GM23338 (cell line): ENCODE data around the gene NRF1. TPM values are rescaled to one million over a fixed set of nuclear protein-coding genes. Genes with fewer than 3 reads are reported as not detected.
"Not testable (repeated sequence)": the region's sequence is repeated elsewhere in the genome, so short reads cannot be mapped to it uniquely, and the experiment has no call there.

ENCODE experiments used
- ATAC-seq: fragments of 200-7000 bp; cut with Tn5 transposase; 3 replicates; pipeline ENCODE4 v1.9.1; 2020
- DNase-seq: peaks from one replicate; pipeline ENCODE4 v3.0.0-alpha.2; 2015; ENCODE audit warnings: low spot score
- H2AFZ ChIP-seq: fragments of 200-600 bp; sonication (generic); 2 replicates; pipeline ENCODE4 v1.8.0; 2016; ENCODE audit warnings: antibody characterized with exemption, mild to moderate bottlenecking, moderate library complexity
- H3F3A ChIP-seq: fragments of 200-600 bp; sonication (generic); replicated peaks from 2 replicates; pipeline ENCODE4 v1.8.0; 2017; ENCODE audit warnings: antibody characterized with exemption, mixed run types, low read depth
- H3K27ac ChIP-seq: fragments of 200-600 bp; sonication (generic); 2 replicates; pipeline ENCODE4 v1.6.1; 2016; ENCODE audit warnings: low read depth
- H3K27me3 ChIP-seq: fragments of 200-600 bp; sonication (generic); 2 replicates; pipeline ENCODE4 v1.8.0; 2016; ENCODE audit warnings: mild to moderate bottlenecking, mixed run types, moderate library complexity; ENCODE audit not compliant: insufficient read depth
- H3K36me3 ChIP-seq: fragments of 200-600 bp; sonication (generic); 2 replicates; pipeline ENCODE4 v1.8.0; 2016; ENCODE audit warnings: mild to moderate bottlenecking; ENCODE audit not compliant: insufficient read depth
- H3K4me1 ChIP-seq: fragments of 200-600 bp; sonication (generic); 2 replicates; pipeline ENCODE4 v1.8.0; 2016; ENCODE audit warnings: mild to moderate bottlenecking, moderate library complexity; ENCODE audit not compliant: insufficient read depth
- H3K4me2 ChIP-seq: fragments of 200-600 bp; sonication (generic); 2 replicates; pipeline ENCODE4 v1.7.1; 2017; ENCODE audit warnings: mixed run types
- H3K4me3 ChIP-seq: fragments of 200-600 bp; sonication (generic); 2 replicates; pipeline ENCODE4 v1.6.1; 2016; ENCODE audit warnings: mixed run types
- H3K79me2 ChIP-seq: fragments of 200-600 bp; sonication (generic); replicated peaks from 2 replicates; pipeline ENCODE4 v1.8.0; 2017; ENCODE audit warnings: mild to moderate bottlenecking; ENCODE audit not compliant: insufficient read depth
- H3K9me2 ChIP-seq: fragments of 200-600 bp; sonication (generic); 2 replicates; pipeline ENCODE4 v1.8.0; 2017; ENCODE audit not compliant: insufficient read depth
- H4K20me1 ChIP-seq: fragments of 200-600 bp; sonication (generic); replicated peaks from 2 replicates; pipeline ENCODE4 v1.8.0; 2017; ENCODE audit warnings: mild to moderate bottlenecking; ENCODE audit not compliant: insufficient read depth
- H3K27ac Mint-ChIP-seq: 2 replicates; pipeline ENCODE4 v1.8.0; 2020; ENCODE audit warnings: inconsistent platforms, mild to moderate bottlenecking, moderate library complexity, mixed read lengths
- H3K27me3 Mint-ChIP-seq: 3 replicates; pipeline ENCODE4 v1.8.0; 2022; ENCODE audit warnings: low read depth, mild to moderate bottlenecking, moderate library complexity, mixed read lengths, inconsistent platforms; ENCODE audit not compliant: insufficient read depth, poor library complexity
- H3K36me3 Mint-ChIP-seq: 3 replicates; pipeline ENCODE4 v1.8.0; 2021; ENCODE audit warnings: low read depth, mild to moderate bottlenecking, inconsistent platforms, moderate library complexity, mixed read lengths
- H3K4me1 Mint-ChIP-seq: 3 replicates; pipeline ENCODE4 v1.8.0; 2020; ENCODE audit warnings: mild to moderate bottlenecking, inconsistent platforms, mixed read lengths
- H3K4me3 Mint-ChIP-seq: 3 replicates; pipeline ENCODE4 v1.8.0; 2021; ENCODE audit warnings: moderate library complexity, mild to moderate bottlenecking, inconsistent platforms, mixed read lengths
- H3K9me3 Mint-ChIP-seq: 3 replicates; pipeline ENCODE4 v1.8.0; 2020; ENCODE audit warnings: moderate library complexity, mild to moderate bottlenecking, inconsistent platforms, mixed read lengths
- CREB1 ChIP-seq: fragments of 250-450 bp; sonication (Bioruptor Pico); IDR thresholded peaks from 2 replicates; pipeline ENCODE4 v1.5.0; 2020; ENCODE audit warnings: low read depth, mild to moderate bottlenecking, moderate library complexity
- EZH2 ChIP-seq: fragments of 200-600 bp; sonication (generic); IDR thresholded peaks from one replicate; pipeline ENCODE4 v1.8.0; 2017; ENCODE audit warnings: antibody characterized with exemption, mild to moderate bottlenecking, low read depth; ENCODE audit not compliant: unreplicated experiment
- EZH2phosphoT487 ChIP-seq: fragments of 200-600 bp; sonication (generic); IDR thresholded peaks from one replicate; pipeline ENCODE4 v1.8.1; 2018; ENCODE audit warnings: antibody characterized with exemption; ENCODE audit not compliant: unreplicated experiment
- NANOG ChIP-seq: IDR thresholded peaks from 2 replicates; pipeline ENCODE4 v1.6.1; 2016; ENCODE audit warnings: antibody characterized with exemption, borderline replicate concordance
- POLR2AphosphoS5 ChIP-seq: IDR thresholded peaks from 2 replicates; pipeline ENCODE4 v1.6.1; 2016; ENCODE audit warnings: antibody characterized with exemption, low read depth
- STAT1 ChIP-seq: IDR thresholded peaks from one replicate; pipeline ENCODE4 v1.6.1; 2016; ENCODE audit warnings: antibody characterized with exemption; ENCODE audit not compliant: unreplicated experiment
- ZNF331 ChIP-seq: fragments of 250-450 bp; sonication (Bioruptor Pico); IDR thresholded peaks from 2 replicates; pipeline ENCODE4 v1.5.0; 2020; ENCODE audit warnings: low read depth, mild to moderate bottlenecking, moderate library complexity
- polyA plus RNA-seq: library from polyadenylated mRNA; unstranded; fragments of >200 nt; fragmentation: Nextera tagmentation; extraction: Ambion mirVana; gene quantifications from 2 replicates; pipeline ENCODE4 v1.2.1, GENCODE V29; 2016
- total RNA-seq: library from RNA; depleted of rRNA; stranded (reverse); fragments of >200 nt; shearing (Covaris generic); gene quantifications from 2 replicates; pipeline ENCODE4 v1.2.3, GENCODE V29; 2014
- TF ChIP-seq, protein P1 (sequence below): IDR thresholded peaks from one replicate; pipeline ENCODE4 v1.6.1; 2018; ENCODE audit warnings: antibody characterized with exemption; ENCODE audit not compliant: unreplicated experiment
- TF ChIP-seq, protein P2 (sequence below): IDR thresholded peaks from 2 replicates; pipeline ENCODE4 v1.6.1; 2016; ENCODE audit warnings: antibody characterized with exemption
- TF ChIP-seq, protein P3 (sequence below), 2 experiments: fragments of 200-600 bp in 1 of 2; sonication (generic) in 1 of 2; conservative IDR thresholded peaks; 2 replicates each; pipeline versions ENCODE4 v1.5.1 to v1.6.1; 2016 to 2017; ENCODE audit warnings: antibody characterized with exemption in 2 of 2, low read depth in 2 of 2, mild to moderate bottlenecking in 2 of 2, moderate library complexity in 1 of 2

Gene NRF1
- total and polyA plus RNA-seq, 2 experiments from 2014 or later, result 5.3 to 24.6 TPM

DNA sequence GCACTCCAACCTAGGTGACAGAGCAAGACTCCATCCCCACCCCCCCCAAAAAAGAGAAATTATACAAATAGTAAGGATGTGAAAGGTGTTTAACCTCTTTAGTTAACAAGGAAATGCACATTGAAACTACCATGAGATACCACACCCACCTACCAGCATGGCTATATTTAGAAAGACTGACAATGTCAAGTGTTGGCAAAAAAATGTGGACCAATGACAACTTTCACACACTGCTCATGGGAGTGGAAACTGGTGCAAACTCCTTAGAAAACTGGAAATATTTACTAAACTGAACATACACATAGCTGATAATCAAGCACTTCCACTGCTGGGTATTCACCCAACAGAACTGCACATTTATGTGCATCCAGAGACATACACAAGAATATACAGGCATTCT is 23.3 kb upstream of the NRF1 start (continued):
- TF ChIP-seq, protein P1, sequence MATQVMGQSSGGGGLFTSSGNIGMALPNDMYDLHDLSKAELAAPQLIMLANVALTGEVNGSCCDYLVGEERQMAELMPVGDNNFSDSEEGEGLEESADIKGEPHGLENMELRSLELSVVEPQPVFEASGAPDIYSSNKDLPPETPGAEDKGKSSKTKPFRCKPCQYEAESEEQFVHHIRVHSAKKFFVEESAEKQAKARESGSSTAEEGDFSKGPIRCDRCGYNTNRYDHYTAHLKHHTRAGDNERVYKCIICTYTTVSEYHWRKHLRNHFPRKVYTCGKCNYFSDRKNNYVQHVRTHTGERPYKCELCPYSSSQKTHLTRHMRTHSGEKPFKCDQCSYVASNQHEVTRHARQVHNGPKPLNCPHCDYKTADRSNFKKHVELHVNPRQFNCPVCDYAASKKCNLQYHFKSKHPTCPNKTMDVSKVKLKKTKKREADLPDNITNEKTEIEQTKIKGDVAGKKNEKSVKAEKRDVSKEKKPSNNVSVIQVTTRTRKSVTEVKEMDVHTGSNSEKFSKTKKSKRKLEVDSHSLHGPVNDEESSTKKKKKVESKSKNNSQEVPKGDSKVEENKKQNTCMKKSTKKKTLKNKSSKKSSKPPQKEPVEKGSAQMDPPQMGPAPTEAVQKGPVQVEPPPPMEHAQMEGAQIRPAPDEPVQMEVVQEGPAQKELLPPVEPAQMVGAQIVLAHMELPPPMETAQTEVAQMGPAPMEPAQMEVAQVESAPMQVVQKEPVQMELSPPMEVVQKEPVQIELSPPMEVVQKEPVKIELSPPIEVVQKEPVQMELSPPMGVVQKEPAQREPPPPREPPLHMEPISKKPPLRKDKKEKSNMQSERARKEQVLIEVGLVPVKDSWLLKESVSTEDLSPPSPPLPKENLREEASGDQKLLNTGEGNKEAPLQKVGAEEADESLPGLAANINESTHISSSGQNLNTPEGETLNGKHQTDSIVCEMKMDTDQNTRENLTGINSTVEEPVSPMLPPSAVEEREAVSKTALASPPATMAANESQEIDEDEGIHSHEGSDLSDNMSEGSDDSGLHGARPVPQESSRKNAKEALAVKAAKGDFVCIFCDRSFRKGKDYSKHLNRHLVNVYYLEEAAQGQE, result no peak
- TF ChIP-seq EZH2phosphoT487 (no peak), EZH2 (no peak), NANOG (no peak), POLR2AphosphoS5 (no peak)
- TF ChIP-seq, protein P2, sequence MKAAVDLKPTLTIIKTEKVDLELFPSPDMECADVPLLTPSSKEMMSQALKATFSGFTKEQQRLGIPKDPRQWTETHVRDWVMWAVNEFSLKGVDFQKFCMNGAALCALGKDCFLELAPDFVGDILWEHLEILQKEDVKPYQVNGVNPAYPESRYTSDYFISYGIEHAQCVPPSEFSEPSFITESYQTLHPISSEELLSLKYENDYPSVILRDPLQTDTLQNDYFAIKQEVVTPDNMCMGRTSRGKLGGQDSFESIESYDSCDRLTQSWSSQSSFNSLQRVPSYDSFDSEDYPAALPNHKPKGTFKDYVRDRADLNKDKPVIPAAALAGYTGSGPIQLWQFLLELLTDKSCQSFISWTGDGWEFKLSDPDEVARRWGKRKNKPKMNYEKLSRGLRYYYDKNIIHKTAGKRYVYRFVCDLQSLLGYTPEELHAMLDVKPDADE, result no peak

DNA sequence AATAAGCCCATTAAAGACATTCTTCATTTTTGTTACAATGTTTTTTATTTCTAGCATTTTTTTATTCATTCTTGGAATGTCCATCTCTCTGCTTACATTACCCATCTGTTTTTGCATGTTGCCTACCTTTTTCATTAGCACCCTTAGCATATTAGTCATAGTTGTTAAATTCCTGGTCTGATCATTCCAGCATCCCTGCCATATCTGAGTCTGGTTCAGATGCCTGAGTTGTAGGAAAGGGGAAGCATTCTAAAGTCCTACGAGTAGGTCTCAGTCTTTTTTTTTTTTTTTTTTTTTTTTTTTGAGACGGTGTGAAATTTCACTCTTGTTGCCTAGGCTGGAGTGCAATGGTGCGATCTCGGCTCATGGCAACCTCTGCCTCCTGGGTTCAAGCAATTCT is 19.7 kb upstream of the NRF1 start:
- H3K4me3 ChIP-seq, result no peak overlapping the region
- Mint-ChIP-seq H3K9me3 (peaks cover 21% of the 10 kb centered on the region), H3K4me1 (peaks cover 6% of the 10 kb centered on the region; the same call in 1 of the 3 replicates), H3K27ac (no peak overlapping the region), H3K4me3 (no peak overlapping the region), H3K27me3 (no peaks in the 10 kb centered on the region), H3K36me3 (peaks cover 5% of the 10 kb centered on the region; the same call in 2 of the 3 replicates)
- no peaks in the 10 kb centered on the region for H3F3A ChIP-seq
- H3K4me1 ChIP-seq, result peaks cover 6% of the 10 kb centered on the region; the same call in 1 of the 2 replicates
- H4K20me1 ChIP-seq, result no peaks in the 10 kb centered on the region
- TF ChIP-seq STAT1 (no peak), CREB1 (no peak), ZNF331 (CRISPR knock-in tag) (no peak)
- TF ChIP-seq, protein P3, sequence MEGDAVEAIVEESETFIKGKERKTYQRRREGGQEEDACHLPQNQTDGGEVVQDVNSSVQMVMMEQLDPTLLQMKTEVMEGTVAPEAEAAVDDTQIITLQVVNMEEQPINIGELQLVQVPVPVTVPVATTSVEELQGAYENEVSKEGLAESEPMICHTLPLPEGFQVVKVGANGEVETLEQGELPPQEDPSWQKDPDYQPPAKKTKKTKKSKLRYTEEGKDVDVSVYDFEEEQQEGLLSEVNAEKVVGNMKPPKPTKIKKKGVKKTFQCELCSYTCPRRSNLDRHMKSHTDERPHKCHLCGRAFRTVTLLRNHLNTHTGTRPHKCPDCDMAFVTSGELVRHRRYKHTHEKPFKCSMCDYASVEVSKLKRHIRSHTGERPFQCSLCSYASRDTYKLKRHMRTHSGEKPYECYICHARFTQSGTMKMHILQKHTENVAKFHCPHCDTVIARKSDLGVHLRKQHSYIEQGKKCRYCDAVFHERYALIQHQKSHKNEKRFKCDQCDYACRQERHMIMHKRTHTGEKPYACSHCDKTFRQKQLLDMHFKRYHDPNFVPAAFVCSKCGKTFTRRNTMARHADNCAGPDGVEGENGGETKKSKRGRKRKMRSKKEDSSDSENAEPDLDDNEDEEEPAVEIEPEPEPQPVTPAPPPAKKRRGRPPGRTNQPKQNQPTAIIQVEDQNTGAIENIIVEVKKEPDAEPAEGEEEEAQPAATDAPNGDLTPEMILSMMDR (conservative IDR thresholded peaks at IDR 0.05; ENCODE audit: low read depth in 2 of 2), result no peak
- H3K79me2 ChIP-seq, result no peaks in the 10 kb centered on the region
- H3K9me2 ChIP-seq, result no peaks in the 10 kb centered on the region
- H3K27me3 ChIP-seq, result no peaks in the 10 kb centered on the region
- no peak overlapping the region for H3K4me2 ChIP-seq
- no peak overlapping the region for H3K27ac ChIP-seq
- ATAC-seq (no peak), DNase-seq (no peak)
- no peak overlapping the region for H2AFZ ChIP-seq
- H3K36me3 ChIP-seq, result no peaks in the 10 kb centered on the region

DNA sequence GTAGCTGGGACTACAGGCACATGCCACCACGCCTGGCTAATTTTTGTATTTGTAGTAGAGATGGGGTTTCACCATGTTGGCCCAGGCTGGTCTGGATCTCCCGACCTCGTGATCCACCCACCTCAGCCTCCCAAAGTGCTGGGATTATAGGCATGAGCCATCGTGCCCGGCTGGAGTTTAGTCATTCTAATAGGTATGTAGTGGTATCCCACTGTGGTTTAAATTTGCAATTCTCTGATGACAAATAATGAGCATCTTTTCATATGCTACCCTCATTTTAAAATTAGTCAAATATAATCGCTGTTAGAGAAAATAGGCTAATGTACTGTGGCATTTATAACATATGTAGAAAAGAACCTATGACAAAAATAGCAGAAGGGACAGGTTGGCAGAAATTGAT is 15.1 kb upstream of the NRF1 start:
- not testable (repeated sequence) for H3K27ac Mint-ChIP-seq, H3K27ac ChIP-seq, H3K4me3 ChIP-seq, H3K4me1 Mint-ChIP-seq, H3K36me3 Mint-ChIP-seq, H2AFZ ChIP-seq, H3K27me3 Mint-ChIP-seq, H3K4me2 ChIP-seq, H3F3A ChIP-seq, H3K27me3 ChIP-seq, DNase-seq, H4K20me1 ChIP-seq, H3K9me2 ChIP-seq, H3K9me3 Mint-ChIP-seq, ATAC-seq, H3K4me1 ChIP-seq, H3K36me3 ChIP-seq, H3K4me3 Mint-ChIP-seq, H3K79me2 ChIP-seq
